ENCODE results near the gene FTL.

Gene FTL

DNA sequence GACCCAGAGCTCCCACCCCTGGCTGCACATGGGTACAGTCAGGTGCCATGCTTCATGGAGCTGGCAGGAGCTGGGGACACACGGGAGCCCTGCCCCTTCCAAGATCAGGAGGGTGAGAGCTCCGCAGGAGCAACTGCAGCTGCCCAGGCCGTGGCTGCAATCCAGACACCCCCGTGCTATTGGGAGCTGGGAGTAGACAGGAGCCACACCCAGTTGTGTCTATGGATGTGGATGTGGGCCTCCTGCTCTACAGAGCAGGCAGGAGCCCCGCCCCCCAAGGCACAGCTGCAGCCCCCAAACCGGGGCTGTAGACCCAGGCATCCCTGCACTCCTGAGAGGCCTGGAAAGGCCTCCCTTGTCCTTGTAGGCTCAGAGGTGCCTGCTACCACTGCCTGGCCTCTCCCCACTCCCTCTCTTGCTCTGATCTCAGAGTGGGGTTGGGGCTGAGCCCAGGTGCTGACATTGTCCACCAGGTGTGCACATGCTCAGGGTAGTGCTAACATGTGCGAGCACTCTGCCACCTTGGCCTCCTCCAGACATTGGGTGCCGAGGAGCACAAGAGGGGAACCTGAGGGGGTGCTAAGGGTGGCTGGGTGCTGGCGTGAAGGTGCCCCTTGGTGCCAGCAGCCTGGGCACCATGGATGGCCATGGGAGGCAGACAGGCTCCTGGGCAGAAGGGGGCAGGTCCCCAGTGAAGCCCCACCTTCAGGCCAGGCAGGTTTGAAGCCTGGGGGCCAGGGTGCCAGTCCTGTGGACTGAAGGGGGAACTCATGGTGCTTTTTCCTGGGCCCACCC, 18.4 kb upstream of the FTL start:
- DNase-seq, result no peak

- no peak for DNase-seq
Observed at GRCh38 chr19:48947258-48947542, 17.9 kb upstream of the FTL start.

DNA sequence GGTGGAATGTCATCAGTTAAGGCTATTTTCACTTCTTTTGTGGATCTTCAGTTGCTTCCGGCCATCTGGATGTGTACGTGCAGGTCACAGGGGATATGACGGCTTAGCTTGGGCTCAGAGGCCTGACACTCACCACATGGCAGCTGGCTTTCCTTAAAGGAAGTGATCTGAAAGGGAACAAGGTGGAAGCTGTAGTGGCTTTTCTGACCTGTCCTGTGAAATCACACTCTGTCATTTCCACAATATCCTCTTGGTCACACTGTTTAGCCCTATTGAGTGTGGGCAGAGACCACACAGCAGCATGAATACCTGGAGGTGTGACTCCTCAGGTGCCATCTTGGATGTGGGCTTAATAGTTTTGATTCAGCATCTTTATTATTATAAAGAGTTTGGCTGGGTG, 14.9 kb upstream of the FTL start:
- DNase-seq, result no peak

DNA sequence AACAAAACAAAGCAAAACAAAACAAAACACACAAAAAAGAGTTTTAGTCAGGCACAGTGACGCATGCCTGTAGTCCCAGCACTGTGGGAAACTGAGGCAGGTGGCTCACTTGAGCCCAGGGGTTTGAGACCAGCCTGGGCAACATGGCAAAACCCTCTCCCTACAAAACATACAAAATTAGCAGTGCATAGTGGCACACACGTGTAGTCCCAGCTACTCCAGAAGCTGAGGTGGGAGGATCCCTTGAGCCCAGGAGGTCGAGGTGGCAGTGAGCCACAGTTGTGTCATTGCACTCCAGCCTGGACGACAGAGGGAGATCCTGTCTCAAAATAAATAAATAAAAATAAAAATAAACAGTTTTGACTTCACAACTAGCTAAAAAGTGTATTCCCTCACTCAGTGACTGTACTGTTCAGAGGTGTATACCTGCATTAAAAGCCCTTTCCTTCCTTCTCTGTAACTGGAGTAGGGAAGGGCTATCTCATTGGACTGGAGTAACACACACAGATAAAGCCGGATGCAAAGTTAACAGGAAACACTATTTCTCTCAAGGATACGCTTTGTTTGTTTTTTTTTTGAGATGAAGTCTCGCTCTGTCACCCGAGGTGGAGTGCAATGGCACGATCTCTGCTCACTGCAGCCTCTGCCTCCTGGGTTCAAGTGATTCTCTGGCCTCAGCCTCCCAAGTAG, 14.1 kb upstream of the FTL start:
- no peak for DNase-seq

- DNase-seq, result no peak
Observed at GRCh38 chr19:48953141-48953540, 12.0 kb upstream of the FTL start.

DNA sequence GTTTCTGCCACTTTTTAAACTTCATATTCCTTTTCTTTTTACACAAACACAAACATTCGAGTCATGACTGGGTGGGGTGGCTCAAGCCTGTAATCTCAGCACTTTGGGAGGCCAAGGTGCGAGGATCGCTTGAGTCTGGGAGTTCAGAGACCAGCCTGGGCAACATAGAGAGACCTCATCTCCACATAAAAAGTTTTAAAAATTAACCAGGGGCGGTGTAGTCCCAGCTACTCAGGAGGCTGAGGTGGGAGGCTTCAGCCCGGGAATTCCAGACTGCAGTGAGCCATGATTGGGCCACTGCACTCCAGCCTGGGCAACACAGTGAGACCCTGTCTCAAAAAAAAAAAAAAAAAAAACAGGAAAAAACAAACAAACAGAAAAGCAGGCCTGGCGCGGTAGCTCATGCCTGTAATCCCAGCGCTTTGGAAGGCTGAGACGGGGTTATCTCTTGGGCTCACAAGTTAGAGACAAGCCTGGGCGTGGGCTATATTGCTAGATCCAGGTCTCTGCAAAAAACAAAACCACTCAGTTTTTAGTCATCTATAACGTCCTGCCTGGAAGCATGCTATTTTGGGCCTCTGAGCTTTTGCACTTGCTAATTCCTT, 11.0 kb upstream of the FTL start:
- DNase-seq, result no peak

GRCh38 chr19:48954595-48955307, 10.4 kb upstream of the FTL start, which contains the start of gene BAX:
Gene BAX, plus strand, starts transcription at chr19:48954875. Its CDS starts 54 bp downstream, at chr19:48954929.
- peak; percentile 81 for DNase-seq

GRCh38 chr19:48955308-48955958, 9.7 kb upstream of the FTL start:
- no peak for DNase-seq

GRCh38 chr19:48958006-48958405, 7.1 kb upstream of the FTL start:
- DNase-seq, result no peak

DNA sequence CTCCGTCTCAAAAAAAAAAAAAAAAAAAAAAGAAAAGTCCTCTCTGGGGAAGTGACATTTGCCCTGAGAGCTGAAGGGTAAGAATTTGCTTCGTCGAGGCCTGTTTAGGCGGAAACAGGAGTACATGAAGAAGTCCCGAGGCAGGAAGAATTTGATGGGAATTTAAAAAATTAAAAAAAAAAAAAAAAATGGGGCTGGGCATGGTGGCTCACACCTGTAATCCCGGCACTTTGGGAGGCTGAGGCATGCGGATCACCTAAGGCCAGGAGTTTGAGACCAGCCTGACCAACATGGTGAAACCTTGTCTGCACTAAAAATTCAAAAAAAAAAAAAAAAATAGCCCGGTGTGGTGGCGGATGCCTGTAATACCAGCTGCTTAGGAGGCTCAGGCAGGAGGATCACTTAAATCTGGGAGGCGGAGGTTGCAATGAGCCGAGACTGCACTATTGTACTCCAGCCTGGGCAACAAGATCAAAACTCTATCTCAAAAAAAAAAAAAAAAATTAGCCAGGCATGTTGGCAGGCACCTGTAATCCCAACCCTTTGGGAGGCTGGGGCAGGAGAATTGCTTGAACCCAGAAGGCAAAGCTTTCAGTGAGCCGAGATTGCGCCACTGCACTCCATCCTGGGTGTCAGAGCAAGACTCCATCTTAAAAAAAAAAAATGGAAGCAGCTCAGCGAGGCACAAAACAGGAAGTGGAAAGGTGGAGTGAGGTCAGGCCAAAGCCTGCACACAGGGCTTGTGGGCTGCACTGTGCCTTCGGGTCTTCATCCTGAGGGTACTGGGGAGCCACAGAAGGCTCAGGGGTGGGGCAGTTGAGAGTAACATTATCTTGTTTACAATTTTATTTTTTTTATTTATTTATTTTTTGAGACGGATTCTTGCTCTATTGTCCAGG, 5.5 kb upstream of the FTL start:
- DNase-seq, result no peak

- no peak for DNase-seq
Observed at GRCh38 chr19:48961051-48961649, 4.0 kb upstream of the FTL start.

DNA sequence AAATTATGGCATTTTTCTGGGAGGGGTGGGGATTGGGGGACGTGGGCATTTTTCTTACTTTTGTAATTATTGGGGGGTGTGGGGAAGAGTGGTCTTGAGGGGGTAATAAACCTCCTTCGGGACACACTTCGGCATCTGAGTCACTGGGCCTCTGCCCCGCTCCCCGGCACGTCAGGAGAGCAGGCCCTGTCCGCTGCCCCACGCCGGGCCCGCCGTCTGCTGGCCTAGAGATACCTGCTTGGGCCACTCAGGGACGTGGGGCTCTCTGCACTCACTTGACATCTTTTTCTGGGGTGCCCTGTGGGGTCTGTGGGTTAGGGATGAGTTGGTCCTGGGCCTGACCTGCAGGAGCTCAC, 3.5 kb upstream of the FTL start:
- DNase-seq, result no peak

GRCh38 chr19:48962029-48962848, 2.9 kb upstream of the FTL start:
- no peak for DNase-seq

DNA sequence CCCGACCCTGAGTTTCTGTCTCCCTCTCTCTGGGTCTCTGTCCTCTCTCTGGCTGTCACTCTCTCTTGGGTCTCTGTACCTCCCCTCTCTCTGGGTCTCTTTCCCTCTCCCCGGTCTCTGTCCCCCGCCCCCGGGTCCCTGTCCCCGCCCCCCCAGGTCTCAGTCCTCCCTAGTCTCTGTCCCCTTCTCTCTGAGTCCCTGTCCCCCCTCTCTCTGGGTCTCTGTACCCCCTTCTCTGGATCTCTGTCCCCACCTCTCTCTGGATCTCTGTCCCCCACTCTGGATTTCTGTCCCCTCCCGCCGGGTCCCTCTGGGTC, 2.3 kb upstream of the FTL start:
- DNase-seq, result no peak

DNA sequence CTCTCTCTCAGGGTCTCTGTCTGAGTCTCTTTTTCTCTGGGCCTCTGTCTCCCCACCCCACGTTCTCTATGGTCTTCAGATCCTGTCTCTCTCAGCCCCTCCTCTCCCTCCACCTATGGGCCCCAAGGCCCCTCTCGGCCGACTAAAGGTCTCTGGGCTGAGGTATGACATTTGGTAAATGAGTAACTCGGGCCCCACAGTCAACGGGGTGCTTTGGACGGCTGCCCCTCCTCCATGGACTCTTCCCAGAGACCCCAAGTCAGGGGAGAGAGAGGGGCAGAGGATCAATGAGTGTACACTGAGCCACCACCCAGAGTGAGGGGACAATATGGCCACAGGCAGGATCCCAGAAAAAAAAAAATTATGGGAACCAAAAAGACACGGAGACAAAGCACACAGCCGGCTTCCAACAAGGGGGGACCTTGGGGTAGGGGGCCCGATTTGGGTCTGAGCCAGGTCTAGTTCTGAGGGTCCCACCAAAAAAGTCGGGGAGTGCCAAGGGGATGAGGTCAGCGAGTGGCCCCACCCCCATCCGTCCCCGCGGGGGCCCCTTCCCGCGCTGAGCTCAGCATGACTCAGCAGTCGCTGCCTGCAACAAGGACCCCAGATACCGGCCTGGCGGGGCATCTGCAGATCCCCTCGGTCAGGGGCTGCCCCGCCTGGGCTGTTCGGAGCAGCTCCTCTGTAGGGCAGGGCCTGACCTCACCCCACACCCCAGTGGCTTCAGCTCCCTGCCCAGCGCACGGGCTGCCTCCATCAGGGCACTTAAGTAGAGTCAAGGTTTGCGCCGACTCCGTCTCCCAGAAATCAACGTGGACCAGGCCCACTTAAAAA, 1.5 kb upstream of the FTL start:
- peak; percentile 54 for DNase-seq

GRCh38 chr19:48964205-48965039, 687 bp upstream of the FTL start:
- DNase-seq, result no peak

DNA sequence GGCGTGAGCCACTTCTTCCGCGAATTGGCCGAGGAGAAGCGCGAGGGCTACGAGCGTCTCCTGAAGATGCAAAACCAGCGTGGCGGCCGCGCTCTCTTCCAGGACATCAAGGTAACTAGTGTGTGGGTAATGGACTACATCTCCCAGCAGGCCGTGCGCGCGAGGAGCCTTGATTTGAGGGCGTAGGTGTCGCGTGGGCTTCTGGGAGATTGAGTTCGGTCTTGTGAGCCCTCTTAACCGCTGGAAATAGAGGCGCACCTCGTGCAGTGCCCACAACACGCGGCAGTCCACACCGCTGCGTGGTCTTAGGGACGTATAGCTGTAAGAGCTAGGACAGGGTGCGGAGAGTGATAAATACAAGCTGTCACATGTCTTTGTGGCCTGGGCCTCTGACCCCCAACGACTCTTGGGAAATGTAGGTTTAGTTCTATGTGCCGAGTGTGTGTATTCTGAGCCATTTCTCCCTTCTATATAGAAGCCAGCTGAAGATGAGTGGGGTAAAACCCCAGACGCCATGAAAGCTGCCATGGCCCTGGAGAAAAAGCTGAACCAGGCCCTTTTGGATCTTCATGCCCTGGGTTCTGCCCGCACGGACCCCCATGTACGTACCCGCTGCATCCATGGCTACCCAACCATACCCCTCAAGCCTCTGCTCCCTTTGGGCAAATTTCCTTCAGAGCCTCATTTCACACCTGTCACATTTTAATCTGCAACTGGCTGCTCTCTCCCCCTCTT, 864 bp downstream of the FTL start:
- DNase-seq, result peak; percentile 87
